SK-N-MC (cell line): ENCODE measurements around the gene KCNH3.

Experiments
- FOXP2 ChIP-seq: optimal IDR thresholded peaks from 2 replicates; pipeline ENCODE3; 2011; ENCODE audit warnings: mild to moderate bottlenecking, moderate library complexity; ENCODE audit not compliant: insufficient read depth; ENCODE audit errors: extremely low read length, control extremely low read depth
- POLR2AphosphoS5 ChIP-seq: IDR thresholded peaks from 2 replicates; pipeline ENCODE4 v1.6.1; 2012; ENCODE audit warnings: mild to moderate bottlenecking, low read depth, low read length, borderline replicate concordance

- TF ChIP-seq POLR2AphosphoS5: no peak
- no peak for TF ChIP-seq FOXP2
These were observed 33.2 kb upstream of the KCNH3 start for GRCh38 chr12:49505672-49506071.
